NCI-H1694 treated with DMSO at 0.1 percent for 48 hours (cell line): ENCODE measurements around the gene ERAL1.
"Not testable (repeated sequence)": the region's sequence is repeated elsewhere in the genome, so short reads cannot be mapped to it uniquely, and the experiment has no call there.

ENCODE experiments used
- DNase-seq: peaks from one replicate; lab custom pipeline; 2025; lab: John Stamatoyannopoulos, UW

ERAL1 gene

GRCh38 chr17:28853295-28853694 lies 1.5 kb upstream of the ERAL1 start:
- no peak for DNase-seq

GRCh38 chr17:28855336-28855679 lies 492 bp downstream of the ERAL1 start:
- DNase-seq = no peak

DNA sequence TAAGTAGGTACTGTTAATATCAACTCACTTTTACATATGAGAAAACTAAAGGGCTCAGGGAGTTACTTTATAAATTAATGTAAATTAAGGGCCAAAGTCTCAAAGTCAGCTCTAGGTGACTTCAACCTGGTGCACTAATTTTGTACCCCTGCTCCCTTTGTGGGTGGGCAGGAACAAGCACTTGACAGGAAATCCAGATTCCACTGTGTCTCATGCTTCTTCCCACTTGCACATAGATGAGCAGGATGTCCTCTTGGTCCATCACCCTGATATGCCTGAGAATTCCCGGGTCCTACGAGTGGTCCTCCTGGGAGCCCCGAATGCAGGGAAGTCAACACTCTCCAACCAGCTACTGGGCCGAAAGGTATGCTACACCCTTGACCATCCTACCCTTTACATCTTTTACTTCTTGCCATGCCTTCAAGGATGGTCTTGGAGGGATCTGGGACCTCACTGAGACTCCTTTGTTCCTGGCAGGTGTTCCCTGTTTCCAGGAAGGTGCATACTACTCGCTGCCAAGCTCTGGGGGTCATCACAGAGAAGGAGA lies 1.3 kb downstream of the ERAL1 start:
- DNase-seq = no peak

- DNase-seq = no peak
Measured at GRCh38 chr17:28857905-28858800, 3.3 kb downstream of the ERAL1 start.

DNA sequence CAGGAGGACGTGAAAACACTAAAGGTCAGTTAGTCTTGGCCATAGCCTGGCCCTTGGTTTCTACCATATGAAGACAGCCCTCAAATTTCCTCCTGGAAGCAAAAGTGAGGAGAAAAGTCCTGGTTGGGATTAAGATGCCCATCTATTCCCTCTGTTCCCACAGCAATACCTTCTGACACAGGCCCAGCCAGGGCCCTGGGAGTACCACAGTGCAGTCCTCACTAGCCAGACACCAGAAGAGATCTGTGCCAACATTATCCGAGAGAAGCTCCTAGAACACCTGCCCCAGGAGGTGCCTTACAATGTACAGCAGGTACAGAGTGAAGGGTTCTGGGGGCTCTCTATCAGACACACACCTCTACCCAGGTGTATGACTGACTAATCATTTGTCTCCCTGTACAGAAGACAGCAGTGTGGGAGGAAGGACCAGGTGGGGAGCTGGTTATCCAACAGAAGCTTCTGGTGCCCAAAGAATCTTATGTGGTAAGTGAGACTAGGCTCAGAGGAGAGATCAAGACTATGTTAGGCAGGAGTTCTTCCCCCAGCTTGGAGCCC lies 4.1 kb downstream of the ERAL1 start:
- DNase-seq = no peak

GRCh38 chr17:28860363-28860808 lies 5.6 kb downstream of the ERAL1 start:
- no peak for DNase-seq

DNA sequence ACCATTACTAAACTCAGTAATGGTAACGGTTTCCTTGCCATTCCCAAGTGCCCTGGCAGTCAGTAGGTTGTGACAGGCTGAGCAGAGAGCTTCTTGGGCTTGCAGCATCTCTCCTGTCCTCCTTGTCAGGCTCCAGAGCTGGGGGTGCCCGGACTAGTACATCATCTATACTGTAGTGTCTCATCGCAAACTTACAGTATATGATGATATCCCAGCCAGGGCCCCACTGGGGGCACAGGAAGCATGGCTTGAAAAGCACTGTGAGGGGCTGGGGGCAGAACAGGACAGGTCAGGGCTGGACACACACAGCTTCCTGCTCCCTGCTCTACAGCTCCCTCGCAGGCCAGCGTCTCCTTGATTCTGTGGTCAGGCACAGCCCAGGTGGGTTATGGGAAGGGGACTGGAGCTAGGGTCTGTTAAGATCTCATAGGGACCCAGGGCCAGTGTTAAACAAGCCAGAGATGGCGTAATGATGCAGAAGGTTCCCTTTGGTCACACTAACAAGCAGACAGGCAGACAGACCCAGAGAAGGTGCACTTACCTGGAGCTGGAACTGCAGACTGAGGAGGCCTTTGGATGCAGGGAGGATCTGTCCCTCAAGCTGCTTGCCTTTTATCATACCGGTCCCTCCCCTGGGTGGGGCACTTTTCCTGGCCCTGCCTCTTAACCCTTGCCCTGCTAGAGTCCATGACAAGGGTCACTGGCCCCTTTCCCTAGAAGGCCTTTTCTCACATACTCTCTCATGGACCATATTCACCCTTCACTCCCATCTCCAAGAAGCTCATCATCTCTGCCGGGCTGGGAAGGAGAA lies 6.8 kb downstream of the ERAL1 start:
- no peak for DNase-seq

DNA sequence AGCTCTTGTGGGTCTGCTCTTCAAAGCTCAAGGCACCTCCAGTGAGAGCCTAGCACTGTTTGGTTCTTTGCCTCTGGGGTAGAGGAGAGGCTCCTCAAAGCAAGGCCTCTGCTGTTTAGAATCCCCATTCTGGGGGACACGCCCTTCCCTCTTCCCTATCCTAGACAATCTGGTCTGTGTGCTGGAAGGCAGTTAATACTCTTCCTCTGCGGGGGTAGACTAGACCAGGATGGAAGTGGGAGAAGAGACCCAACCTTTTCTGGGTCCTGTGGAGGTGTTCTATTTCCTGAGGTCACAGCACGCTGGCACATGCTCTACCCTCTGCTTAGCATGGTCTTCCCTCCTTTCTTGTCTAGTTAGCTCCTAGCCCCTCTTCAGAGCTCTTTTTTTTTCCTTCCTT lies 7.7 kb downstream of the ERAL1 start:
- no peak for DNase-seq

DNA sequence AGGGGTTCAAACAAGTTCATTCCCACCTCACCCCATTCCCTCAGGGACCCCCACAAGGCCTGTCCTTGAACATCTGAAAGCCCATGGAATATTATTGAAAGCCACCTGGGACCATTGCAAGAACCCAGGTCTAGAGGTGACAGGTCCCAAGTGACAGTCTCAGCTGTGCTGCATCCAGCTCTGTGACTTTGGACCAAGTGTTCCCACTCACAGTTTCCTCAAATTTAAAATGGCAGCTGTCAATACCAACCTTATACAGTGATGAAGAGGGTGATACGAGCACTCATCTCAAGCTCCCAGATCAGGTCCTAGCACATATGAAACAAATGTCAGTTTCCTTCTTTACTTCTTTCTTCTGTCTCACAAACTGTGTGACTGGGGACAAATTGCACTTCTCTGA lies 9.1 kb downstream of the ERAL1 start:
- no peak for DNase-seq

- no peak for DNase-seq
Measured at GRCh38 chr17:28864991-28865849, 10.4 kb downstream of the ERAL1 start.

DNA sequence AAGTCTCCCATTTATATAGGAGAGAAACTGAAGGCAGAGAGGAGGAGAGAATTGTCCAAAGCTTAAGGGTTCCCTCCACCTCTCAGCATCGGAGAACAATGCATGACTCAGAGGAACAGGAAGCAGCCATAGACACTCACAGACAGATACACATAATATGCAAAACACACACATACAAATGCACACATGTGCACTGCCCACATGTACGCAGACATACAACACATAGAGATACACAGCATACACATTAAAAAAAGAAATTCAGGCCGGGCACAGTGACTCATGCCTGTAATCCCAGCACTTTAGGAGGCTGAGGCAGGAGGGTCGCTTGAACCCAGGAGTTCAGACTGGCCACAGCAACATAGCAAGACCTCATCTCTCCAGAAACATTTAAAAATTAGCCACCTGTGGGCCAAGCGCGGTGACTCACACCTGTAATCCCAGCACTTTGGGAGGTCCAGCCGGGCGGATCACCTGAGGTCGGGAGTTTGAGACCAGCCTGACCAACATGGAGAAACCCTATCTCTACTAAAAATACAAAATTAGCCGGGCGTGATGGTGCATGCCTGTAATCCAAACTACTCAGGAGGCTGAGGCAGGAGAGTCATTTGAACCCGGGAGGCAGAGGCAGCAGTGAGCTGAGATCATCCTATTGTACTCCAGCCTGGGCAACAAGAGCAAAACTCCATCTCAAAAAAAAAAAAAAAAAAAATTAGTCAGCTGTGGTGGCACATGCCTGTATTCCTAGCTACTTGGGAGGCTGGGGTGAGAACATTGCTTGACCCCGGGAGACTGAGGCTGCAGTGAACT lies 11.3 kb downstream of the ERAL1 start:
- no peak for DNase-seq

DNA sequence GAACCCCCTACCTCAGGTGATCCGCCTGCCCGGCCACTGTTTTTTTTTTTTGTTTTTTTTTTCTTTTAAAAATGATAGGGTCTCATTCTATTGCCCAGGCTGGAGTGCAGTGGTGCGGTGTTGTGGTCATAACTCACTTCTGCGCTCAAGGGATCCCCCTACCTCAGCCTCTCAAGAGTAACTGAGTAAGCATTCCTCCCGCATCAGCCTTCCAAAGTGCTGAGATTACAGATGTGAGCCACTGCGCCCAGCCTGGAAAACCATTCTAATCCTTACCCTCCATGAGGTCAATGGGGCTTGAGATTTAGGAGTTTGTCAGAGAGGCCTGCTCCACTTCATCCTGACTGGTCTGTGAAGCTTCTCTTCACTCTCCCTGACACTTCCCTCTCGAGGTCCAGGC lies 12.5 kb downstream of the ERAL1 start:
- DNase-seq = no peak

GRCh38 chr17:28871056-28871579 lies 16.3 kb downstream of the ERAL1 start:
- no peak for DNase-seq

DNA sequence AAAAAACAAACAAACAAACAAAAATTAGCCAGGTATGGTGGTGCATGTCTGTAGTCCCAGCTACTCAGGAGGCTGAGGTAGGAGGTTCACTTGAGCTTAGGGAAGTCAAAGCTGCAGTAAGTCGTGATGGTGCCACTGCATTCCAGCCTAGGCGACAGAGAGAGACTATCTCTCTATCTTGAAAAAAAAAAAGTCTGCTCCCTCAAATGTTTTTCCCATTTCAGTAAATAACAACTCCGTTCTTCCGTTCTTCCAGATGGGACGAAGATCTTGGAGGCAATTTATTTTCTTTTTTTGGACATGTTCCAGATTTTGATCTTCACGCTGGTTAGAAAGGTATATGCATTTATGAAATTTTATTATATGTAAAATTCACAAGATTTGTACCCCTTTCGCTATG lies 19.0 kb downstream of the ERAL1 start:
- no peak for DNase-seq

- DNase-seq = no peak
Measured at GRCh38 chr17:28874750-28875149, 19.9 kb downstream of the ERAL1 start.

- DNase-seq = no peak
Measured at GRCh38 chr17:28875848-28876550, 21.2 kb downstream of the ERAL1 start.

- DNase-seq = not testable (repeated sequence)
Measured at GRCh38 chr17:28877150-28877711, 22.4 kb downstream of the ERAL1 start.

- no peak for DNase-seq
Measured at GRCh38 chr17:28878158-28878910, 23.5 kb downstream of the ERAL1 start.

DNA sequence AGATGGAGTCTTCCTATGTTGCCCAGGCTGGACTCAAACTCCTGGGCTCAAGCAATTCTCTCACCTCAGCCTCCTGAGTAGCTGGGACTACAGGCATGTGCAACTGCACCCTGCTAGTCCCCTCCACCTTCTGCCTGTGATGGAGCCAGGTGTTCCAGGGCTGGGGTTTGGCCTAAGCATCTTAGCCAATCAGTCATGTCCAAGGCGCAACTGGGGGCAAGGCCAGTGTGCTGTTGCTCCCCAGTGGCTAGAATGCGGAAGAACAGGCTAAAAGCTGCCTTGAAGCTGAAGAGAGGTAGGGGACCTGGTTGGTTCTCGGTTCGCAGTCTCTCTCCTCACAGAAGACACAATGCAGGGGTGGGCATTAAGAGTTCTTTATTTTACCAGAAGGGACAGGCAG lies 24.2 kb downstream of the ERAL1 start:
- peak; percentile 26 for DNase-seq
